Activated CD4-positive, CD25-positive, alpha-beta regulatory T cell treated with anti-CD3 and anti-CD28 coated beads, Interleukin-2, amount 50 U/mL, for 72 hours (primary cell): ENCODE results near the gene STX16.

ENCODE experiments used
- DNase-seq: peaks from one replicate; pipeline ENCODE4 v3.0.0; 2021

STX16 gene

GRCh38 chr20:58682656-58683531, 31.8 kb downstream of the STX16 start:
- DNase-seq = no peak

GRCh38 chr20:58684291-58684690, 33.2 kb downstream of the STX16 start:
- DNase-seq = no peak

- no peak for DNase-seq
Measured at GRCh38 chr20:58685988-58686387, 34.9 kb downstream of the STX16 start.

GRCh38 chr20:58688414-58688813, 37.3 kb downstream of the STX16 start:
- DNase-seq = no peak

- DNase-seq = no peak
Measured at GRCh38 chr20:58688840-58689239, 37.8 kb downstream of the STX16 start.

GRCh38 chr20:58690396-58691135, 39.5 kb downstream of the STX16 start:
- DNase-seq = no peak

GRCh38 chr20:58691773-58692578, 40.9 kb downstream of the STX16 start:
- no peak for DNase-seq

- DNase-seq = peak; percentile 82
Measured at GRCh38 chr20:58692579-58693225, 41.6 kb downstream of the STX16 start, which contains the start of gene NPEPL1. Gene NPEPL1 (plus strand): TSS chr20:58692800. CDS start chr20:58692901, 101 bp downstream.

GRCh38 chr20:58693226-58694006, 42.3 kb downstream of the STX16 start:
- DNase-seq = no peak

GRCh38 chr20:58694241-58695083, 43.4 kb downstream of the STX16 start:
- no peak for DNase-seq

GRCh38 chr20:58695084-58695722, 44.1 kb downstream of the STX16 start:
- no peak for DNase-seq

GRCh38 chr20:58695895-58696375, 44.9 kb downstream of the STX16 start:
- DNase-seq = no peak

GRCh38 chr20:58696411-58696961, 45.4 kb downstream of the STX16 start:
- DNase-seq = no peak

- DNase-seq = no peak
Measured at GRCh38 chr20:58697201-58697866, 46.3 kb downstream of the STX16 start.

GRCh38 chr20:58697867-58698703, 47.0 kb downstream of the STX16 start:
- peak; percentile 24 for DNase-seq

GRCh38 chr20:58698741-58699622, 47.9 kb downstream of the STX16 start:
- DNase-seq = no peak

- no peak for DNase-seq
Measured at GRCh38 chr20:58699623-58700107, 48.6 kb downstream of the STX16 start.
